A549 (cell line): ENCODE data around the gene CDH4. TPM values are rescaled to one million over a fixed set of nuclear protein-coding genes. Genes with fewer than 3 reads are reported as not detected.

ENCODE experiments used
- ATAC-seq, 2 experiments: fragments of 200-7000 bp in 1 of 2; fragments of >200 bp in 1 of 2; cut with Nextera tagmentation in 1 of 2; cut with Tn5 transposase in 1 of 2; 3 replicates each; pipeline versions ENCODE4 v1.8.0 to v1.9.1; 2018 to 2020; ENCODE audit warnings: mild to moderate bottlenecking in 1 of 2, moderate library complexity in 1 of 2
- CTCF ChIA-PET: fragments of 300-600 bp; sonication (Branson Sonifier 250); formaldehyde crosslinking; extraction: SDS; loops from one replicate; lab custom pipeline; 2021; ENCODE audit warnings: antibody characterized with exemption, inconsistent platforms; lab: Yijun Ruan, JAX
- POLR2A ChIA-PET: fragments of 350-600 bp; formaldehyde crosslinking; extraction: SDS; loops from one replicate; lab custom pipeline; 2021; ENCODE audit warnings: antibody characterized with exemption, inconsistent platforms; lab: Yijun Ruan, JAX
- DNase-seq, 2 experiments: peaks; one replicate each; pipeline versions ENCODE4 v3.0.0 to v3.0.0-alpha.2; 2011 to 2016; ENCODE audit warnings: low read depth in 1 of 2, low spot score in 1 of 2
- FAIRE-seq: peaks from 2 replicates; lab custom pipeline; 2011; peaks lifted over from hg19 to GRCh38; lab: Jason Lieb, UNC
- H3K27ac ChIP-seq, 2 experiments: fragments of >200 bp; sonication (Bioruptor Twin); formaldehyde crosslinking; 3 replicates each; pipeline ENCODE4 v1.5.1; 2016 to 2017
- H3K4me1 ChIP-seq: fragments of >200 bp; sonication (Bioruptor Twin); formaldehyde crosslinking; 3 replicates; pipeline ENCODE4 v1.6.1; 2016
- H3K4me2 ChIP-seq: fragments of >200 bp; sonication (Bioruptor Twin); formaldehyde crosslinking; 3 replicates; pipeline ENCODE4 v1.6.1; 2016
- H3K4me3 ChIP-seq: fragments of >200 bp; sonication (Bioruptor Twin); formaldehyde crosslinking; 3 replicates; pipeline ENCODE4 v1.5.1; 2016
- H3K9me3 ChIP-seq: fragments of >200 bp; sonication (Bioruptor Twin); formaldehyde crosslinking; 3 replicates; pipeline ENCODE4 v1.6.1; 2016
- BCL3 ChIP-seq: fragments of >200 bp; sonication (Bioruptor Twin); formaldehyde crosslinking; IDR thresholded peaks from 3 replicates; pipeline ENCODE4 v1.6.1; 2016
- BHLHE40 ChIP-seq: IDR thresholded peaks from 2 replicates; pipeline ENCODE4 v1.6.1; 2012; ENCODE audit warnings: low read depth, low read length, inconsistent platforms
- CBX2 ChIP-seq: fragments of 200-600 bp; sonication (generic); IDR thresholded peaks from 2 replicates; pipeline ENCODE4 v1.6.1; 2016; ENCODE audit warnings: low read depth, mild to moderate bottlenecking, borderline replicate concordance
- CEBPB ChIP-seq, 2 experiments: fragments of >200 bp in 1 of 2; sonication (Bioruptor Twin) in 1 of 2; formaldehyde crosslinking in 1 of 2; IDR thresholded peaks; 2 replicates each; pipeline ENCODE4 v1.6.1; 2012 to 2016
- CHD4 ChIP-seq: fragments of 200-600 bp; sonication (generic); IDR thresholded peaks from 2 replicates; pipeline ENCODE4 v1.6.1; 2016; ENCODE audit warnings: antibody characterized with exemption, mild to moderate bottlenecking, borderline replicate concordance
- CTCF ChIP-seq: fragments of >200 bp; sonication (Bioruptor Twin); formaldehyde crosslinking; IDR thresholded peaks from 3 replicates; pipeline ENCODE4 v1.5.1; 2016
- EHF ChIP-seq: fragments of 250-450 bp; sonication (Bioruptor Pico); IDR thresholded peaks from 2 replicates; pipeline ENCODE4 v1.5.0; 2020; ENCODE audit warnings: mild to moderate bottlenecking
- EHMT2 ChIP-seq: fragments of 200-600 bp; sonication (generic); IDR thresholded peaks from 2 replicates; pipeline ENCODE4 v1.6.1; 2016; ENCODE audit warnings: antibody characterized with exemption, low read depth, mild to moderate bottlenecking, moderate library complexity
- ESRRA ChIP-seq: fragments of 150-350 bp; IDR thresholded peaks from 2 replicates; pipeline ENCODE4 v1.6.1; 2014; ENCODE audit warnings: mild to moderate bottlenecking, low read length, borderline replicate concordance
- FOXS1 ChIP-seq: fragments of 250-450 bp; sonication (Bioruptor Pico); IDR thresholded peaks from 2 replicates; pipeline ENCODE4 v1.5.0; 2020; ENCODE audit warnings: mild to moderate bottlenecking, moderate library complexity
- HEYL ChIP-seq: fragments of 250-450 bp; sonication (Bioruptor Pico); IDR thresholded peaks from 2 replicates; pipeline ENCODE4 v1.8.0; 2021; ENCODE audit warnings: mild to moderate bottlenecking, moderate library complexity
- HMGXB4 ChIP-seq: fragments of 250-450 bp; sonication (Bioruptor Pico); IDR thresholded peaks from 2 replicates; pipeline ENCODE4 v1.5.0; 2021; ENCODE audit warnings: mild to moderate bottlenecking, moderate library complexity, borderline replicate concordance
- HOXB13 ChIP-seq: fragments of 250-450 bp; sonication (Bioruptor Pico); IDR thresholded peaks from 2 replicates; pipeline ENCODE4 v1.5.0; 2020; ENCODE audit warnings: low read depth, mild to moderate bottlenecking, moderate library complexity
- HOXB5 ChIP-seq: fragments of 250-450 bp; sonication (Bioruptor Pico); IDR thresholded peaks from 2 replicates; pipeline ENCODE4 v1.5.0; 2020; ENCODE audit warnings: mild to moderate bottlenecking, moderate library complexity
- JUN ChIP-seq, 2 experiments: fragments of >200 bp; sonication (Bioruptor Twin); formaldehyde crosslinking; IDR thresholded peaks; 2 replicates in 1 of 2; 3 replicates in 1 of 2; pipeline ENCODE4 v1.6.1; 2016 to 2017
- NFE2L2 ChIP-seq: fragments of 150-350 bp; conservative IDR thresholded peaks from 2 replicates; pipeline ENCODE4 v1.6.1; 2014; ENCODE audit warnings: low read length
- NPAS2 ChIP-seq: fragments of 250-450 bp; sonication (Bioruptor Pico); IDR thresholded peaks from 2 replicates; pipeline ENCODE4 v1.8.0; 2022; ENCODE audit warnings: mild to moderate bottlenecking, moderate library complexity, borderline replicate concordance
- POLR2A ChIP-seq: IDR thresholded peaks from 2 replicates; pipeline ENCODE4 v1.6.1; 2012; ENCODE audit warnings: mild to moderate bottlenecking, low read length
- RAD21 ChIP-seq, 2 experiments: fragments of >200 bp in 1 of 2; sonication (Bioruptor Twin) in 1 of 2; formaldehyde crosslinking in 1 of 2; IDR thresholded peaks in 1 of 2; conservative IDR thresholded peaks in 1 of 2; 2 replicates in 1 of 2; 3 replicates in 1 of 2; pipeline ENCODE4 v1.6.1; 2012 to 2018; ENCODE audit warnings: inconsistent platforms in 1 of 2
- RARB ChIP-seq: fragments of 250-450 bp; sonication (Bioruptor Pico); IDR thresholded peaks from 2 replicates; pipeline ENCODE4 v1.8.0; 2021; ENCODE audit warnings: mild to moderate bottlenecking, moderate library complexity
- SMC3 ChIP-seq: fragments of >200 bp; sonication (Bioruptor Twin); formaldehyde crosslinking; IDR thresholded peaks from 3 replicates; pipeline ENCODE4 v1.6.1; 2018; ENCODE audit warnings: inconsistent platforms
- SREBF2 ChIP-seq: fragments of 450-650 bp; IDR thresholded peaks from 2 replicates; pipeline ENCODE4 v1.6.1; 2014; ENCODE audit warnings: mild to moderate bottlenecking, moderate library complexity
- TP53 ChIP-seq: fragments of 250-450 bp; sonication (Bioruptor Pico); IDR thresholded peaks from 2 replicates; pipeline ENCODE4 v1.5.0; 2021; ENCODE audit warnings: mild to moderate bottlenecking, moderate library complexity
- USF2 ChIP-seq: fragments of 450-650 bp; IDR thresholded peaks from 2 replicates; pipeline ENCODE4 v1.6.1; 2014; ENCODE audit warnings: antibody characterized with exemption
- ZFP36 ChIP-seq: fragments of 450-650 bp; IDR thresholded peaks from 2 replicates; pipeline ENCODE4 v1.6.1; 2014; ENCODE audit warnings: borderline replicate concordance; ENCODE audit not compliant: partially characterized antibody
- WGBS: methylation state at CpG from one replicate; pipeline ENCODE4 v1.1.6; 2017; ENCODE audit errors: missing lambda C conversion rate; 5-methylcytosine and 5-hydroxymethylcytosine counted together
- polyA plus RNA-seq, 4 experiments: library from polyadenylated mRNA; depleted of rRNA in 3 of 4; stranded (reverse); fragments of >200 nt; fragmentation: RNase III in 1 of 4; extraction: RNeasy Plus Mini Kit Qiagen cat#74134 plus additional on column Dnase treatment in 1 of 4; gene quantifications; 2 replicates in 3 of 4; 3 replicates in 1 of 4; pipeline ENCODE4 v1.2.3, GENCODE V29; 2011 to 2017
- TF ChIP-seq, protein P1 (sequence below): fragments of 250-450 bp; sonication (Bioruptor Pico); IDR thresholded peaks from 2 replicates; pipeline ENCODE4 v1.5.0; 2020; ENCODE audit warnings: low read depth, mild to moderate bottlenecking, moderate library complexity
- TF ChIP-seq, protein P2 (sequence below): IDR thresholded peaks from 2 replicates; pipeline ENCODE4 v1.6.1; 2012

Gene CDH4
- polyA plus RNA-seq, 2 of the 4 experiments (the other 2 are of a cell fraction): 3.4 to 10.3 TPM

- no peak overlapping the region for H3K4me3 ChIP-seq
- WGBS: 60% methylated on average over 7 of the region's 7 CpGs
- ATAC-seq (no peak), FAIRE-seq (no peak), DNase-seq (no peak)
- H3K27ac ChIP-seq: no peak overlapping the region
- TF ChIP-seq CBX2 (no peak), ESRRA (no peak), RARB (CRISPR knock-in tag) (no peak), FOXS1 (no peak), CHD4 (no peak), EHF (CRISPR knock-in tag) (no peak), ZFP36 (no peak), SREBF2 (no peak), BCL3 (no peak), CTCF (no peak)
- H3K4me1 ChIP-seq: no peaks in the 10 kb centered on the region
- POLR2A ChIA-PET: no interaction called here
- no peak overlapping the region for H3K4me2 ChIP-seq
- H3K9me3 ChIP-seq: no peaks in the 10 kb centered on the region
- CTCF ChIA-PET: interaction anchor here (1.6 kb wide), 1 partner anchor 10 kb away, joined by 4 read pairs; no protein-coding TSS in a partner anchor
Measured at GRCh38 chr20:61813791-61814190, 561.7 kb downstream of the CDH4 start.

DNA sequence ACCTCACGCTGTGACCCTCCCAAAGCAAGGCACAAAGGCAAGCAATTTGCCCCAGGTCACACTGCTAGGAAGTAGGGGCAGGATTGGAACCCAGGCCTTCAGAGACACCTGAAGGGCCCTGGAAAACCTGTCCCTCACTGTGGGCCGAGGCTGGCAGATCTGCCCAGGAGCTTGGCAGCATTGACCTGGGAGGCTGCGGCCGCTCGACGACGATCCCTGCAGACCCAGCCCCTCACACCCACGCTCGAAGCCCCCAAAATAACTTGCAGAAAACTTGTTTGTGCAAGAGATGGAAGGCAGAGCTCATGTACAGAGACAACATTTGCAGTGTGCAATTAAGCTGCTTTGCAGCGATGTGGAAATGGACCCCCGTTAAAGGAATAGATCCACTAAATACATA lies 562.2 kb downstream of the CDH4 start:
- WGBS: 78% methylated on average over 11 of the region's 11 CpGs
- no peak overlapping the region for H3K4me3 ChIP-seq
- ATAC-seq (no peak), DNase-seq (no peak), FAIRE-seq (no peak)
- no peaks in the 10 kb centered on the region for H3K4me1 ChIP-seq
- no peak overlapping the region for H3K4me2 ChIP-seq
- no peaks in the 10 kb centered on the region for H3K9me3 ChIP-seq
- no peak for TF ChIP-seq CBX2
- no peak for TF ChIP-seq USF2
- no peak for TF ChIP-seq JUN (IDR thresholded peaks at IDR 0.05)
- no peak for TF ChIP-seq BHLHE40
- no peak for TF ChIP-seq TP53 (CRISPR knock-in tag)
- no peak for TF ChIP-seq RAD21 (conservative IDR thresholded peaks at IDR 0.05 in 1 of 2, IDR thresholded peaks at IDR 0.05 in 1 of 2)
- TF ChIP-seq, protein P1, sequence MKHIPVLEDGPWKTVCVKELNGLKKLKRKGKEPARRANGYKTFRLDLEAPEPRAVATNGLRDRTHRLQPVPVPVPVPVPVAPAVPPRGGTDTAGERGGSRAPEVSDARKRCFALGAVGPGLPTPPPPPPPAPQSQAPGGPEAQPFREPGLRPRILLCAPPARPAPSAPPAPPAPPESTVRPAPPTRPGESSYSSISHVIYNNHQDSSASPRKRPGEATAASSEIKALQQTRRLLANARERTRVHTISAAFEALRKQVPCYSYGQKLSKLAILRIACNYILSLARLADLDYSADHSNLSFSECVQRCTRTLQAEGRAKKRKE: no peak
- no peak for TF ChIP-seq HEYL (CRISPR knock-in tag)
- H3K27ac ChIP-seq: no peak overlapping the region
- POLR2A ChIA-PET: no interaction called here
- CTCF ChIA-PET: interaction anchor here (1.0 kb wide), 1 partner anchor 41 kb away, joined by 3 read pairs; no protein-coding TSS in a partner anchor

DNA sequence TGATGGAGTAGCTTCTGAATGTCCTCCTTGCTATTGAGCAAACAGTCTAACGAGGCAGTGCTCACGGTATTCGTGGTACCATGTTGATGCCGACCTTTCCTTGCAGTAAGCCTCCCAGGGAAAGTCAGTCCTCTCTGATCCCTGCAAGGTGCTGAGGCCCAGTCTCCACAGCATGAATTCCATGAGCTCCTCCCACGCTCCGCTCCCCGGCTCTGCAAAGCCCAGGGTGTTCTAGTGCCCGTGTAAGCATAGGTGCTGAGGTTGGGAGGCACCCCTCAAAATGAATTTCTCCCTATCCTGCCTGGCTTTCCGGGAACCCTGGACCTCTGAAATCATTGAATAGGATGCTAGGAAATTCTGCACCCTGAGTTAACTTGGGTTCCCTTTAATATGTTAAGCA lies 562.7 kb downstream of the CDH4 start:
- no peaks in the 10 kb centered on the region for H3K4me1 ChIP-seq
- WGBS: 77% methylated on average over 9 of the region's 9 CpGs
- no peaks in the 10 kb centered on the region for H3K9me3 ChIP-seq
- FAIRE-seq (no peak), ATAC-seq (no peak), DNase-seq (no peak)
- H3K4me3 ChIP-seq: no peak overlapping the region
- CTCF ChIA-PET: interaction anchor here (1.0 kb wide), 1 partner anchor 40 kb away, joined by 3 read pairs; no protein-coding TSS in a partner anchor
- no peak overlapping the region for H3K4me2 ChIP-seq
- no peak overlapping the region for H3K27ac ChIP-seq
- POLR2A ChIA-PET: no interaction called here
- no peak for TF ChIP-seq JUN (IDR thresholded peaks at IDR 0.05)
- no peak for TF ChIP-seq SREBF2
- TF ChIP-seq NFE2L2: no peak
- no peak for TF ChIP-seq NPAS2 (CRISPR knock-in tag)
- TF ChIP-seq EHF (CRISPR knock-in tag): no peak
- no peak for TF ChIP-seq BCL3
- no peak for TF ChIP-seq CEBPB (IDR thresholded peaks at IDR 0.05)
- TF ChIP-seq HMGXB4 (CRISPR knock-in tag): no peak
- TF ChIP-seq POLR2A: no peak
- TF ChIP-seq RARB (CRISPR knock-in tag): no peak
- TF ChIP-seq HOXB5: no peak
- TF ChIP-seq SMC3: no peak
- TF ChIP-seq EHMT2: no peak
- TF ChIP-seq, protein P2, sequence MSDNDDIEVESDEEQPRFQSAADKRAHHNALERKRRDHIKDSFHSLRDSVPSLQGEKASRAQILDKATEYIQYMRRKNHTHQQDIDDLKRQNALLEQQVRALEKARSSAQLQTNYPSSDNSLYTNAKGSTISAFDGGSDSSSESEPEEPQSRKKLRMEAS: no peak
- no peak for TF ChIP-seq HOXB13 (CRISPR knock-in tag)
